ENCODE results near the gene STK39. TPM values are rescaled to one million over a fixed set of nuclear protein-coding genes. Genes with fewer than 3 reads are reported as not detected.

STK39 gene
- total RNA-seq, 1 donor from 2014 or later, result 29.6 TPM

Other genes with a start within 250 kb of the STK39 start
- gene CERS6, start 208.7 kb upstream of the STK39 start, total RNA-seq, result 14.8 TPM